DMS 273 (cell line): ENCODE measurements around the gene ANK2.
"Not testable (repeated sequence)": the region's sequence is repeated elsewhere in the genome, so short reads cannot be mapped to it uniquely, and the experiment has no call there.

Experiments
- DNase-seq: peaks from one replicate; lab custom pipeline; 2025; ENCODE audit not compliant: unreplicated experiment; lab: John Stamatoyannopoulos, UW

Gene ANK2

GRCh38 chr4:113186913-113187312 is 137.5 kb downstream of the ANK2 start:
- DNase-seq = no peak

GRCh38 chr4:113187358-113187757 is 137.9 kb downstream of the ANK2 start:
- no peak for DNase-seq

- no peak for DNase-seq
Measured at GRCh38 chr4:113189546-113189945, 140.1 kb downstream of the ANK2 start.

GRCh38 chr4:113209153-113209552 is 159.7 kb downstream of the ANK2 start:
- DNase-seq = no peak

GRCh38 chr4:113209652-113210320 is 160.3 kb downstream of the ANK2 start:
- DNase-seq = no peak

- DNase-seq = no peak
Measured at GRCh38 chr4:113212613-113213012, 163.2 kb downstream of the ANK2 start.

GRCh38 chr4:113221990-113222389 is 172.5 kb downstream of the ANK2 start:
- no peak for DNase-seq

GRCh38 chr4:113222471-113222870 is 173.0 kb downstream of the ANK2 start:
- DNase-seq = no peak

GRCh38 chr4:113223001-113223400 is 173.5 kb downstream of the ANK2 start:
- no peak for DNase-seq

GRCh38 chr4:113232194-113232593 is 182.7 kb downstream of the ANK2 start:
- no peak for DNase-seq

- no peak for DNase-seq
Measured at GRCh38 chr4:113236916-113237315, 187.5 kb downstream of the ANK2 start.

GRCh38 chr4:113243312-113243711 is 193.9 kb downstream of the ANK2 start:
- no peak for DNase-seq

- DNase-seq = not testable (repeated sequence)
Measured at GRCh38 chr4:113244747-113245146, 195.3 kb downstream of the ANK2 start.

- DNase-seq = peak; percentile 13
Measured at GRCh38 chr4:113248320-113248719, 198.9 kb downstream of the ANK2 start.

- DNase-seq = no peak
Measured at GRCh38 chr4:113255628-113256027, 206.2 kb downstream of the ANK2 start.

GRCh38 chr4:113256946-113257345 is 207.5 kb downstream of the ANK2 start:
- DNase-seq = no peak

GRCh38 chr4:113260688-113261087 is 211.2 kb downstream of the ANK2 start:
- DNase-seq = no peak

- no peak for DNase-seq
Measured at GRCh38 chr4:113263274-113263673, 213.8 kb downstream of the ANK2 start.

GRCh38 chr4:113270520-113271319 is 221.3 kb downstream of the ANK2 start:
- DNase-seq = no peak

GRCh38 chr4:113272523-113272922 is 223.1 kb downstream of the ANK2 start:
- DNase-seq = no peak

- DNase-seq = no peak
Measured at GRCh38 chr4:113273721-113274220, 224.3 kb downstream of the ANK2 start.

- DNase-seq = no peak
Measured at GRCh38 chr4:113276464-113277170, 227.2 kb downstream of the ANK2 start.
